GM12875 (cell line): ENCODE measurements around the gene TST.

Experiments used
- H3K4me3 ChIP-seq: one replicate; pipeline ENCODE4 v1.5.1; 2011; ENCODE audit warnings: low read depth, low read length, control low read depth
- TF ChIP-seq, protein P1 (sequence below): IDR thresholded peaks from 2 replicates; pipeline ENCODE4 v1.5.1; 2011; ENCODE audit warnings: low read depth, mild to moderate bottlenecking, control low read depth, inconsistent platforms, low read length, moderate library complexity, borderline replicate concordance; ENCODE audit not compliant: insufficient read depth

The TST gene

DNA sequence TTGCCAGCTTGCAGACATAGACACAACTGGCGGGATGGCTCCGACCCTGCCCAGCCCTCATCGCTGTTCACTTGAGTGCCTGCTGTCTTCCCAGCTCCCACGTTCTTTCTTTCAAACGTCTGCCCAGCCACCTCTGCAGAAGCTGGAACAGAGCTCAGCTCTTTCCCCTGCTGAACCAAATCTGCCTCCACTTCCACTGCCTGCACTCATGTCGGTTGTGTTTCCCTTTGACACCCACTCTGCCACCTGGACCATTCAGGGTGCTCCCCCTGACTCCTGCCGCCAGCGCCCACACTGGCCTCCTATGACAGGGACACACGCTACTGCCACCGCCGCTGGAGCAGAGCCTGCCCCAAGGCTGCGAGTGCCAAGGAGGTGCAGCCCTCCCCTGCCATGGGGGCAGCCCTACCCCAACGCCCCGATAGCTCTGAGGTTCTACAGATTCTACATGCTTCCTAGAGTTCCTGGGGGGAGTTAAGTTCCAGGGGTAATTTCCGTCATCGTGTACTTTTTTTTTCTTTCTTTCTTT, 37.9 kb downstream of the TST start:
- TF ChIP-seq, protein P1, sequence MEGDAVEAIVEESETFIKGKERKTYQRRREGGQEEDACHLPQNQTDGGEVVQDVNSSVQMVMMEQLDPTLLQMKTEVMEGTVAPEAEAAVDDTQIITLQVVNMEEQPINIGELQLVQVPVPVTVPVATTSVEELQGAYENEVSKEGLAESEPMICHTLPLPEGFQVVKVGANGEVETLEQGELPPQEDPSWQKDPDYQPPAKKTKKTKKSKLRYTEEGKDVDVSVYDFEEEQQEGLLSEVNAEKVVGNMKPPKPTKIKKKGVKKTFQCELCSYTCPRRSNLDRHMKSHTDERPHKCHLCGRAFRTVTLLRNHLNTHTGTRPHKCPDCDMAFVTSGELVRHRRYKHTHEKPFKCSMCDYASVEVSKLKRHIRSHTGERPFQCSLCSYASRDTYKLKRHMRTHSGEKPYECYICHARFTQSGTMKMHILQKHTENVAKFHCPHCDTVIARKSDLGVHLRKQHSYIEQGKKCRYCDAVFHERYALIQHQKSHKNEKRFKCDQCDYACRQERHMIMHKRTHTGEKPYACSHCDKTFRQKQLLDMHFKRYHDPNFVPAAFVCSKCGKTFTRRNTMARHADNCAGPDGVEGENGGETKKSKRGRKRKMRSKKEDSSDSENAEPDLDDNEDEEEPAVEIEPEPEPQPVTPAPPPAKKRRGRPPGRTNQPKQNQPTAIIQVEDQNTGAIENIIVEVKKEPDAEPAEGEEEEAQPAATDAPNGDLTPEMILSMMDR = no peak
- no peak overlapping the region for H3K4me3 ChIP-seq

DNA sequence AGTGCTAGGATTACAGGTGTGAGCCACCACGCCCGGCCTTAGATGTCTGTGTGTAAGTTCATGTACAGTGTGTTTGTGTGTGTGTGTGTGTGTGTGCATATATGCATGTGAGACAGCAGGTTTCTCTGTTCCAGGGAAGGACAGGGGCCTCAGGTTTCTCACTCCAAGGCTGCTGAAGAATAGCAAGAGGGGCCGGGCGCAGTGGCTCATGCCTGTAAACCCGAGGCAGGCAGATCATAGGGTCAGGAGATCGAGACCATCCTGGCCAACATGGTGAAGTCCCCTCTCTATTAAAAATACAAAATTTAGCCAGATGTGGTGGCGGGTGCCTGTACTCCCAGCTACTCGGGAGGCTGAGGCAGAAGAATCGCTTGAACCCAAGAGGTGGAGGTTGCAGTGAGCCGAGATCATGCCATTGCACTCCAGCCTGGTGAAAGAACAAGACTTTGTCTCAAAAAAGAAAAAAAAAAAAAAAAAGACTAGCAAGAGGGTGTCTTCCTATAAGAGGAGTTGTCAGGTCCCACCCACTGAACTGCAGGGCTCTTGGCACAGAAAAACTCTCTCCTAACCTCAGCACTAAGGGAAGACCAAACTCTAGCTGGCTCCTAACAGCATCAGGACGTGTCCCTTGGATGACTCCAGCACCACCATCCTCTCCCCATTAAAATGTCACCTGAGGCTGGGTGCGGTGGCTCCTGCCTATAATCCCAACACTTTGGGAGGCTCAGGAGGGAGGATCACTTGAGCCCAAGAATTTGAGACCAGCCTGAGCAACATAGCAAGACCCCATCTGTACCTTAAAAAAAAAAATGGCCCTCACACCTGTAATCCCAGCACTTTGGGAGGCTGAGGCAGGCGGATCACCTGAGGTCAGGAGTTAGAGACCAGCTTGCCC, 40.0 kb downstream of the TST start:
- TF ChIP-seq, protein P1 = no peak

DNA sequence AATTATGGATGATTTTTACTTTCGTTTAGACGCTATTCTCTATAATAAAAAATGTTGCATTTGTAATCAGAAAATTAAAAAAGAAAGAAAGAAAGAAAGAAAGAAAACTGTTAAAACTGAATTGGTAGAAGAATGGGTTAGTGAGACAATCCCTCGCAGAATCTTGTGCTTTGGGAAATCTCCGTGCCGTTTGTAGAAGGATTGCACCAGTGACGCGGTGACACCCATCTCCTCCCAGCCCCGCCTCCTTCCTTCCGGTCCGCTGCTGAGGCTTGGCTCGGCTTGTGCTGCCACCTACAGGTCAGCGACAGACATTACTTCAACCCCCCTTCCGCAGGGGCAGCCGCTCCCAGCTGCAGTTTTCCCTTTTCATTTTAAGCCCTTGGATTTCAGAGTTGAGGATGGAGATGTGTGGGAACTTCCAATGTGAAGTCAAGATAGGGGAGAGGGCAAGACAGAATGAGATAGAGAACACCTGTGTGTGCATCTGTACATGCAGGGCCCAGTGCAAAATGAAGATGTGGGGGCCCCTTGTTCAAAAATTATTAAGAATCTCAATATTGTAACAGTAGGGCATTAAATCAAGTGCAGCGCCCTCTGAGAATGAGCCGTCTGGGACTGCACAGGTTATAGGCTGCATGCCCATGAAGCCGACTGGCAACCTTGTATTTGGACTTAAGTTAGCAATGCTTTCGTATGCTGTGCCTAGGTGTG, 41.1 kb downstream of the TST start:
- TF ChIP-seq, protein P1 = peak; percentile 89
- H3K4me3 ChIP-seq = peak overlapping the region; percentile 38

More for the DNA sequence above, 40.0 kb downstream of the TST start:
- no peak overlapping the region for H3K4me3 ChIP-seq

DNA sequence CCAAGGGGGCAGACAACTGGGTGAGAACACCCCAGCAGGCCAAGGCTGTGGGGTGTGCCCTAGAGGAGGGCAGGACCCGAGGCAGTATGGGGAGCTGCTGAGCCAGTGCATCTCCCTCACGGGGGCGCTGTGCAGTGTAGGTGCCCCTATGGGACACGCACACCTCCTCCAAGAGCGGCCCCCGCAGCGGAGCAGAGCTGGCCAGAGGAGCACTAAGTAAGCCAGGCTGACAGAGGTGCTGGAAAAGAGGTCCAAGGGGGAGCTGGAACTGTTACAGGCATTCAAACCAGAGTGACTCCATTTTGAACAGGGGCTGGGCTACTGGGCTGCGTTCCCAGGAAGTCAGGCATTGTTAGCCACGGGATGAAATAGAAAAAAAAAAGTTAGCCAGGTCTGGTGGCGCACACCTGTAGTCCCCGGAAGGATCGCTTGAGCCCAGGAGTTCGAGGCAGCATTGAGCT, 41.8 kb downstream of the TST start:
- TF ChIP-seq, protein P1 = peak; percentile 83
- peak overlapping the region; percentile 38 for H3K4me3 ChIP-seq

DNA sequence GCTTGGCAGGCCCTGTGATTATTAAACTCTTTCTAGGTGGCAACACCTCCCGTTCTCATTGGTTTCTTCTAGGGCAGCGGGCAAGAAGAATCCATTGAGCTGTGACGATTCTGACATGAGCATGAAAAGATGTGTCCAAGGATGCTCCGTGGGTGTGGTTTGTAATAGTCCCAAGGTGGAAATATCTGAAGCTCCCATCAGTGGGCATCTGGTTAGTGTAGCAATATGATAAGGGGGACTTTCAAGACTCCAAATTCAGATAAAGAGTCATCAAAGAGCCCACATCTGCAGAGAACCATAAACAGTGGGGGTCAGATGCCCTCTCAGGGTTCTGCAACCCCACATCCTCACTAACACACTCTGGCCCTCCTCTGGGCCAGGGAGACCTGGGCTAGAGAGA, 42.6 kb downstream of the TST start:
- TF ChIP-seq, protein P1 = no peak
- no peak overlapping the region for H3K4me3 ChIP-seq

DNA sequence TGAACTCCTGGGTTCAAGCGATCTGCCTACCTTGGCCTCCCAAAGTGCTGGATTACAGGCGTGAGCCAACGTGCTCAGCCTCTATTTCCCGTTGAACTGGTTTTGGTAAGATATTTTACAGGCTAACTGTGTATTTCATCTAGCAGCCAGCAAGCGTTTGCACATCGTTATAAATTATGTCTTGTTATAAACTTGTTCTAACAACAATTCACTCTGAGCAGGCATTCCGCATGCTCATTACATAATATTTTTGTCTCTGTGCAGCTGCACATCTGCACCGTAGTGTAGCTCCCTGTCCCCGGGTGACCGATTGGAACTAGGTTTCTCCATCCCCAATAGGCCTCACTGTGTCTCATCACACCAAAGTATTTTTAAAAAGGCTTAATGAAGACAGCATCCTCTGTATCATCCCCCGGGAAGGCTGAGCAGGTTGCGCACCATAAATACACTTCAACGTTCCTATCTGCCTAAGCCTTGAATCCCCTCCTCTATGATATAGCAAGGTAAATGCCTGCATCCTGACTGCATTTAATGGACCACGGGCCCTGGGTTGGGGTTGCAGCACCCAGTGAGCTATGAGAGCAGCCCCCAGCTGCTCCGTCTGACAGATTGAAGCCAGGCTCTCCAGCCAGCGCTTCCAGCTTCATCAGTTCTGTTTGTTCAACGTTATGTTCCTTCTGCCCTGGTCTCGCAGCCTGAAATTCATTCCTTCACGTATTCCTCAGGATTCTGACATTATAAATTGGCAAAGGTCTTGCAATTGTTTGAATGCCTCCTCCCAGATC, 47.7 kb downstream of the TST start:
- H3K4me3 ChIP-seq = no peak overlapping the region
- TF ChIP-seq, protein P1 = no peak
